ENCODE results near the gene BMPR2. TPM values are rescaled to one million over a fixed set of nuclear protein-coding genes. Genes with fewer than 3 reads are reported as not detected.
"Not testable (repeated sequence)": the region's sequence is repeated elsewhere in the genome, so short reads cannot be mapped to it uniquely, and the experiment has no call there.

Gene BMPR2
- total RNA-seq, 1 donor = 50.6 TPM

GRCh38 chr2:202545523-202545922 is 169.4 kb downstream of the BMPR2 start:
- TF ChIP-seq, protein P1, sequence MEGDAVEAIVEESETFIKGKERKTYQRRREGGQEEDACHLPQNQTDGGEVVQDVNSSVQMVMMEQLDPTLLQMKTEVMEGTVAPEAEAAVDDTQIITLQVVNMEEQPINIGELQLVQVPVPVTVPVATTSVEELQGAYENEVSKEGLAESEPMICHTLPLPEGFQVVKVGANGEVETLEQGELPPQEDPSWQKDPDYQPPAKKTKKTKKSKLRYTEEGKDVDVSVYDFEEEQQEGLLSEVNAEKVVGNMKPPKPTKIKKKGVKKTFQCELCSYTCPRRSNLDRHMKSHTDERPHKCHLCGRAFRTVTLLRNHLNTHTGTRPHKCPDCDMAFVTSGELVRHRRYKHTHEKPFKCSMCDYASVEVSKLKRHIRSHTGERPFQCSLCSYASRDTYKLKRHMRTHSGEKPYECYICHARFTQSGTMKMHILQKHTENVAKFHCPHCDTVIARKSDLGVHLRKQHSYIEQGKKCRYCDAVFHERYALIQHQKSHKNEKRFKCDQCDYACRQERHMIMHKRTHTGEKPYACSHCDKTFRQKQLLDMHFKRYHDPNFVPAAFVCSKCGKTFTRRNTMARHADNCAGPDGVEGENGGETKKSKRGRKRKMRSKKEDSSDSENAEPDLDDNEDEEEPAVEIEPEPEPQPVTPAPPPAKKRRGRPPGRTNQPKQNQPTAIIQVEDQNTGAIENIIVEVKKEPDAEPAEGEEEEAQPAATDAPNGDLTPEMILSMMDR (IDR thresholded peaks at IDR 0.05; ENCODE audit: insufficient read depth, low read length) = no peak
- H3K4me3 ChIP-seq (ENCODE audit: low read depth, low read length) = no peak overlapping the region
- DNase-seq (ENCODE audit: low read depth) = no peak

DNA sequence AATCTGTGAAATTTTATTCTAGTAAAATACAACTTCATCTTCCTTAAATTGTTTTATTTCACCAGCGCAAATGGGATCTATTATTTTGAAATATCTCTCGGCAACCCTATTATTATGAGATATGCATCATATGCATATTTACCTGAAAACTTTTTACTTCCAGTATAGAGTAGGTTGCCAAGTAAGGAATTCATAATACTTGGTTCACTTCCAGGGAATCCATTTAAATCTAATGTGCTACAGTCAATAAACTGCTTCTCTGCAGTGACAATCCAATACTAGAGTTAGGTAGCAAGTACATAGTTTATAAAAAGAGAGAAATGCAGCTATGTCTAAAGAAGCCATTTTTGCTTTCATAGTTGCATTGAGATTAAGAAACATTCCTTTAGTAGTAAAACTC is 169.8 kb downstream of the BMPR2 start:
- TF ChIP-seq, protein P1 (IDR thresholded peaks at IDR 0.05; ENCODE audit: insufficient read depth, low read length) = no peak
- no peak for DNase-seq (ENCODE audit: low read depth)
- no peak overlapping the region for H3K4me3 ChIP-seq (ENCODE audit: low read depth, low read length)

- not testable (repeated sequence) for H3K4me3 ChIP-seq (ENCODE audit: low read depth, low read length); DNase-seq (ENCODE audit: low read depth)
Observed at GRCh38 chr2:202546499-202547141, 170.5 kb downstream of the BMPR2 start.

DNA sequence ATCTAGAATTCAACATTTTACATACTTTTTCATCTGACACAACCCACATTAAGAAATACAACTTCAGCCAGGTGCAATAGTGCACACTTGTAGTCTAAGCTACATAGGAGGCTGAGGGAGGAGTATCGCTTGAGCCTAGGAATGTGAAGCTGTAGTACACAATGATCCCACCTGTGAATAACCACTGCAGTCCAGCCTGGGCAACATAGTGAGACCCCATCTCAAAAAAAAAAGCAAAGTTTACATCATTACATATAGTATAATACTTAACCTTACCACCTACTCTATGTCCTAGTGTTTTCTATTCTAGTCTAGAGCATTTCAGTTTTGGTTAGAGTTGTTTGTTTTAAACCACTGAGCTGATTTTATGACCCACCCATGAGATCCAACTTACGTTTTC is 172.1 kb downstream of the BMPR2 start:
- TF ChIP-seq, protein P1 (IDR thresholded peaks at IDR 0.05; ENCODE audit: insufficient read depth, low read length) = no peak
- no peak for DNase-seq (ENCODE audit: low read depth)
- H3K4me3 ChIP-seq (ENCODE audit: low read depth, low read length) = no peak overlapping the region

DNA sequence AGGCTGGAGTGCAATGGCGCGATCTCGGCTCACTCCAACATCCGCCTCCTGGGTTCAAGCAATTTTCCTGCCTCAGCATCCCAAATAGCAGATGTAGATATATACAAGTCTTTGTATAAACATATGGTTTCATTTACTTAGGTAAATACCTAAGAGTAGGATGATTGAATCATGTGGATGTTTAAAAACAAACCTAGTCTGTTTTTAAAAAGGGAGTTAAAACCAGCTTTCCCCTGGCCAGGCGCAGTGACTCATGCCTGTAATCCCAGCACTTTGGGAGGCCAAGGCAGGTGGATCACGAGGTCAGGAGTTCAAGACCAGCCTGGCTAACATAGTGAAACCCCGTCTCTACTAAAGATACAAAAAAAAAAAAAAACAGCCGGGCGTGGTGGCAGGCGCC is 174.9 kb downstream of the BMPR2 start:
- not testable (repeated sequence) for DNase-seq (ENCODE audit: low read depth); H3K4me3 ChIP-seq (ENCODE audit: low read depth, low read length)

- DNase-seq (ENCODE audit: low read depth) = no peak
- H3K4me3 ChIP-seq (ENCODE audit: low read depth, low read length) = no peak overlapping the region
- TF ChIP-seq, protein P1 (IDR thresholded peaks at IDR 0.05; ENCODE audit: insufficient read depth, low read length) = no peak
Observed at GRCh38 chr2:202555356-202555755, 179.2 kb downstream of the BMPR2 start.

- H3K4me3 ChIP-seq (ENCODE audit: low read depth, low read length) = no peak overlapping the region
- no peak for DNase-seq (ENCODE audit: low read depth)
- TF ChIP-seq, protein P1 (IDR thresholded peaks at IDR 0.05; ENCODE audit: insufficient read depth, low read length) = no peak
Observed at GRCh38 chr2:202560200-202560599, 184.1 kb downstream of the BMPR2 start.

GRCh38 chr2:202564226-202564625 is 188.1 kb downstream of the BMPR2 start:
- TF ChIP-seq, protein P1 (IDR thresholded peaks at IDR 0.05; ENCODE audit: insufficient read depth, low read length) = no peak
- no peak overlapping the region for H3K4me3 ChIP-seq (ENCODE audit: low read depth, low read length)
- DNase-seq (ENCODE audit: low read depth) = peak; percentile 25
